ENCODE data around the gene RPS6KB2.
"Not testable (repeated sequence)": the region's sequence is repeated elsewhere in the genome, so short reads cannot be mapped to it uniquely, and the experiment has no call there.

The RPS6KB2 gene

DNA sequence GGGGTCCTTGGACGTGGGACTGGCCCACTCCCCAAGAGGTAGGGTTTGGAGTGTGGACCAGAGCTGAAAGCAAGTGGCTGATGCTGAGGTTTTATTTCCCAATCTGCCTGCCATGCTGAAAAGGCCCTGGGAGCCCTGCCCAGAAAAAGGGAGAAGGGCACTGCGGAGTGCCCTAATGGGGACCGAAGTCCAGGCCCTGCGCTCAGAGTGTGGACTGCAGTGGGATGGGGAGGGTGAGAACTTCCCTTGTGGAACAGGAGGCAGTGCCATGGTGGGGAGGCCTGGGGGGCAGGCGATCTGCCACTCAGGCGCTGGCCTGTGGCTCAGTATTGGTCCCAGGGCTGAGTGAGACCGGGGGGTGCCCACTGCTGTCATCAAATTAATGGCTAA, 19.9 kb downstream of the RPS6KB2 start:
- no peak for DNase-seq

DNA sequence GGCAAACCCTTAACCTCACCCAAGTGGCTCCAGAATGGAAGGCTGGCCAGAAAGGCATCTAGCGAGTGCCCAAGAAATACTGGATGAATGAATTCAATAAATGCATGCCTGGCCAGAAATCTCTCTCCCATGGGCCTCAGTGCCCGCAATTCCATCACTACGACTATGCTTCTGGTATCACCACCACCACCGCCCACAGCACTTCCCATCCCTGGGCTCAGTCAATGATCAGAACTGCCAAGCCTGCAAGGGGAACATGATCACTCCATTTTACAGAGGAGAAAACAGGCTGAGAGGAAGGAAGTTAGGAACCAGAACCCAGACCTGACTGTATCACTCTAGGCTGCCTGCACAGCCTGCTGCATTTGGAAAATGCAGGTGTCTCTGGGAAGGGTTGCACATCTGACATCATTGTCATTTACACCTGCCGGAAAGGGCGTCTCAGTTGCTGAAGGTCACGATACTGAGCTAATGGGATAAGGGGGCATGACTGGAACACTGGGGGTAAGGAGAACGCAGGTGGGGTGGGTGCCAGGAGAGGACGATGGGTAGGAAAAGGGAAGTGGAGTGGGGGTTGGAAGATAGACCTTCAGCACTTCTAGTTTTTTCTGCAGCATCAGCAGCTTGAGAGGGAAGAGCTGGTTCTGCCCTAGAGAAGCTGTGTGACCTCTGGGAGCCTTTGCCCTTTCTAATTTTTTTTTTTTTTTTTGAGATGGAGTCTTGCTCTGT, 21.0 kb downstream of the RPS6KB2 start:
- DNase-seq: no peak

DNA sequence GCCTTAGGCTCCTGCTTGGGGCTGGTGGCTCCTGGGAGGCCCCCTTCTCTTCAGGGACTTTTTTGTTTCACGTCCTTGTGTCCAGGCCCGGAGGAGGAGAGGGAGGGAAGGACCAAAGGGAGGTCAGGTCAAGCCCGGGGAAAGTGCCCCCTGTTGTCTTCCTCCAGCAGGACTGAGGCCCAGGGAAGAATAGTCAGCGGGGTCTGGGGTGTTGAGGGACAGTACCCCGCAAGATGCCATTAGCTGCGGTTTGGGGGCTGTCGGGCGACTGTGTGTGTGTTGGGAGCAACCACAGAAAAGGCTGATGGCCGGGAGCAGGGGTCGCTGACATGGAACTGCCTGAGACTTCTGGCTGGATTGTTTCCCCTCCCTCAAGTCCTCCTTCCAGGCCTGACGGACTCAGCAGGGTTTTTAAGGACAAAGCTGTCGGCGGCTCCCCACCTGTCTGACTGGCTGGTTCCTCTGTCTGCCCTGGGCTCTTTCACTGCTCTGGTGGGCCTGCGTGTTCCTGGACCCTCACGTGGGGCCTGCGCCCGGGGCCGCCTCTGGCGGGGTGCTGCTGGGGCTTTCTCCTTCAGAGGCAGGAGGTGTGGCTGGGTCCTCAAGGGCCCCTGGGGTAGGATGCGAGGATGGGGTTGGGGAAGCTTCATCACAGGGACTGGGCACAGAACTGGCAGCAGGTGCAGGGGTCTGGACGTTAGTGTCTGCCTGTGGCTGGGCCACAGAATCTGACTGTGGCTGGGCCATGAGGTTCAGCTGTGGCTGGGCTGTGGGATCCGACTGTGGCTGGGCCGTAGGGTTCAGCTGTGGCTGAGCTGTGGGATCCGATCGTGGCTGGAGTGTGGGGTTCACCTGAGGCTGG, 22.7 kb downstream of the RPS6KB2 start:
- DNase-seq: no peak

DNA sequence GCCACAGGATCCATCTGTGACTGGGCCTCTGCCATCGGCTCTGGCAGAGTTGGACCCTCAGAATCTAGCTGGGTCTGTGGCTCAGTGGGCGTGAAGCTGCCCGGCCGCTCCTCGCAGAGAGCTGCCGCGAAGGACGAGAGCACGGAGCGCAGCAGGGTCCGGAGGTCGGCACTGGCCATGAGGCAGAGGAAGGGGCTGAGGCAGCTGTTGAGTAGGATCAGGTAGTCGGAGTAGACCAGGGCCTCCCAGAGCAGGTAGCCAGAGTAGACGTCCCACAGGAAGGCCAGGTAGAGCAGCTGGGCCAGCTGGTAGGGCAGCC, 23.3 kb downstream of the RPS6KB2 start:
- DNase-seq: no peak

DNA sequence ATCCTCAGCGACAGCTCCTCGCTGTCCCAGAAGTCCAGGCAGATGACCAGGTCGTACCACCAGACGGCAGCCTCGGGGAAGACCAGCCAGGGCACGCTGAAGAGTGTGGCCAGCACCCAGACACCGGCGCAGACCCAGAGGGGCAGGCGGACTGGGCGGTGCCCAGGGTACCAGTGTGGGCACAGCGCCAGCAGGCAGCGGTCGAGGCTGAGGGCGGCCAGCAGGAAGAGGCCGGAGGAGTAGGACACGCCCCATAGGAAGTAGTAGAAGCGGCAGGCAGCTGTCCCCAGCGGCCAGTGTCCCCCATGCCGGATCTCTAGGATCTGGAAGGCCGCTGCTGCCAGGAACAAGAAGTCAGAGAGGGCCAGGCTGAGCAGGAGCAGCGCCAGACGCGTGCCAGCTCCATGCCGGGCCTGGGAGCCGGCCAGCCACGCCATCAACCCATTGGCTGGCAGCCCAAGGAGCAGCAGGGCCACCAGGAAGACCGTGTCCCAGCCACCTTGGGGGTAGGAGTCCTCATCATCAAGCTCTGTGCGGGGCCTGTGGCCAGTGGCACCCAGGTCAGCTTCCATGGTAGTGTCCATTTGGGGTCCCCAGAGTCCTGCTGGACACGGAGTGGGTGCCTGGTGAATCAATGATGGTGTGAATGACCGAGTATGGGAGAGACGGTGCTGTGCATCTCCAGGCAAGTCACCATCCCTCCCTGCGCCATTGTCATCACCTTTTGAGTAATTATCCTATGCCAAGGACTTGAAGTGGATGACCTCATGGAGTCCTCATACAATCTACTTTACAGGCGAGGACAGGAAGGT, 24.1 kb downstream of the RPS6KB2 start, which contains the start of gene GPR152:
Gene GPR152, minus strand, starts transcription at position 589 of the 812 bp plus-strand sequence. Its CDS starts 5 bp downstream, at position 584.
- DNase-seq: no peak

DNA sequence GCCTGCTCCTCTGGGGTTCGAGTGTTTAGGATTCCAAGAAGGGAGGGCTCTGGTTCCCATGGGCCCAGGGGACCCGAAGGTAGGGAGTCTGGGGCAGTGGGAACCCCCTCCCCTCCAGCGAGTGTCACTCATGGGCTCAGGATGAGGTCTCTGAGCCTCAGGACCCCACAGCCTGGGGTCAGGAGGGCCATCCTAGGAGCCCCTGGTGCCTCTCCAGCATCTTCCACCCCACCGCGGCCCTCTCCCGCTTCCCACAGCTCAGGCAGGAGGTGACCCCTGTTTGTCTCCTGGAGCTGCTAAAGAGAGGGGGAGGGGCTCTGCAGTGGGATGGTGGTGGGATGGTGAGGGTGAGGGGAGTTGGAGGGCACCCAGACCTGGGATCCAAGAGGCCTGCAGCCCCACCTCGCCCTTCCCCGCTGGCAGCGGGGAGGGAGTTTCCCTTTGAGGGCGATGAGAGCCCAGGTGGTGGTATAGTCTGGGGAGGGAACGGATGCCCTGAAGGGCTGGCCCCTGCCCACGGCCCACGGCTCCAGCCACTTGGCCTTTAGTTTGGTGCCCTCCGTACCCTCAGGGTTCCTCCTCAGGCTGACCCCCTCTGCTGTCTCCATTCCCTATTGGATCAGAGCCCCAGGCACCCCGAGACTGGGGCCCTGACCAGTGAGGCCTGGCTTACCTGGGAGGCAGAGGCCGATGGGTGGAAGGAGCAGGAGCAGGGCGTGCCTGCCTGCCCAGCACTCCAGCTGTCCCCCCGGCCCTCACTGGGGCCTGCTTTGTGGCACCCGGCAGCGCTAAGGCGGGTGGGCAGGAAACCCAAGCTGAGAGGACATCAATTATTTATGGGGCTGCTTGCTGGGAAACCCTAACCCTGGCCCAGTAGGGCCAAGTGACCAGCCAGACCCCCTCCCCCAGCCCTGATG, 25.8 kb downstream of the RPS6KB2 start:
- no peak for DNase-seq

DNA sequence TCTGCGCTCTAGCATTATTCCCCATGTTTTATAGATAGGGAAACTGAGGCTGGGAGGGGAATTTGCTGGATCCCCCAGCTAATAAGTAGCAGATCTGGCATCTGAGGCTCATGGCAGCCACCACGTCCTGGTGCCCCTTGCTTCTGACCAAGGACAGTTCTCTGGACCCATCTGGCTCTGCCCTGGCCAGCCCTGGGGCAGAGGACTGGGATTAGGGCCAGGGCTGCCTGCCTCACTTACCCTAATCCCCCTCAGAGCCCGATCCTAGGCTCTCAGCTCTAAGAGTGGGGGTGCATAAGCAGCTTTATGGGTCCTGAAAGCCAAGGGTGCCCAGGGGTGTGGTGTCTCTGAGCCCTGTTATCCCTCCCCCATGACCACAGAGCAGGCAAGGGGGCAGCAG, 26.8 kb downstream of the RPS6KB2 start, which contains the start of gene CABP4:
Gene CABP4, plus strand, starts transcription at position 301 of the 400 bp plus-strand sequence. Its CDS starts 70 bp downstream, at position 371.
- DNase-seq: no peak

DNA sequence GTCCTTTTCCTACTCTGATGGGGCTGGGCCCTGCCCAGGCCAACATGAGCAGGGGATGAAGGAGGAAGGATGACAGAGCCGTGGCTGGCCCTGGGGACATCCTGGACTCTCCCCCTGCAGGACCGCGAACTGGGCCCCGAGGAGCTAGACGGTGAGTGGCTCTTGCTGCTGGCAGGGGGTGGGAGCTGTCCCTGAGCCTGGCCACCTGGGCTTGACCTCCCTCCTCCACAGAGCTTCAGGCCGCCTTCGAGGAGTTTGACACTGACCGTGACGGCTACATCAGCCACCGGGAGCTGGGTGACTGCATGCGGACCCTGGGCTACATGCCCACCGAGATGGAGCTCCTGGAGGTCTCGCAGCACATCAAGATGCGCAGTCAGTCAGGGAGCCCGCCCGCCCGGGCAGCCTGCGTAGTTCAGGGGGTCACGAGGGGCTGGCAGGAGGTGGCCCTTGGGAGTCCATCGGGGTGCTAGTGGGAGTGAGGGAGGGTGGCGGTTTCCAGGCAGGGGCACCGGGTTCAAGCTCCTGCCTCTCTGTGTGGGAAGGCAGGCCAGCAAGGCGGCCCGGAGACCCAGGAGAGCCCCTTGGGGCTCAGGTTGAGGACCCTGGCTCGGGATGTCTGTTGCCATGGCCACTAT, 27.9 kb downstream of the RPS6KB2 start:
- DNase-seq: no peak

DNA sequence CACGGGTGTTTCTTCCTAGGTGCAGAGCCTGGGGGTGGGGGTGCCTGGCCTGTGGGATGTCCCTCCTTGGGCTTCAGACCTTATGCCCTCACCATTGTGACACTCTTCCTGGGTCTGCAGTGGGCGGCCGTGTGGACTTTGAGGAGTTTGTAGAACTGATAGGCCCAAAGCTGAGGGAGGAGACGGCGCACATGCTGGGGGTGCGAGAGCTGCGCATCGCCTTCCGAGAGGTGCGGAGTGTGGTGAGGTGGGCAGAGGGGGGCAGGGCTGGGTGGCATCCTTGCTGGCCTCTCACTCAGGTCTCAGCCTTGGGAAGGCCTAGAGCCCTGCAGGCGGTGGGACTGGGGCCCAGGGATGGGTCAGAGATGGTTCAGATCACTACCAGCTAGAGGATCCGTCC, 29.2 kb downstream of the RPS6KB2 start:
- DNase-seq: no peak

DNA sequence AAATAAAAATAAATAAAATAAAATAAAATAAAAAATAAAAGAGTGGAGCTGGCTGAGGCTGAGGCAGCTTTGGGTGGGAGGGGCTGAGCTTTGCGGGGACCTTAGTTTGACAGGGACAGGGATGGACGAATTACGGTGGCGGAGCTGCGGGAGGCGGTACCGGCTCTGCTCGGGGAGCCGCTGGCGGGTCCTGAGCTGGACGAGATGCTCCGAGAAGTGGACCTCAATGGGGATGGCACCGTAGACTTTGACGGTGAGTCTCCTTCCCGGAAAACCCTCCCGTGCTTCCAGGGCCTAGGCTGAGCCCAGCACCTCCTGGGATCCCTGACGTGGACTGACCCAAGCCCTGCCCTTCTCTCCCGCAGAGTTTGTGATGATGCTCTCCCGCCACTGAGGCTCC, 30.0 kb downstream of the RPS6KB2 start:
- no peak for DNase-seq

DNA sequence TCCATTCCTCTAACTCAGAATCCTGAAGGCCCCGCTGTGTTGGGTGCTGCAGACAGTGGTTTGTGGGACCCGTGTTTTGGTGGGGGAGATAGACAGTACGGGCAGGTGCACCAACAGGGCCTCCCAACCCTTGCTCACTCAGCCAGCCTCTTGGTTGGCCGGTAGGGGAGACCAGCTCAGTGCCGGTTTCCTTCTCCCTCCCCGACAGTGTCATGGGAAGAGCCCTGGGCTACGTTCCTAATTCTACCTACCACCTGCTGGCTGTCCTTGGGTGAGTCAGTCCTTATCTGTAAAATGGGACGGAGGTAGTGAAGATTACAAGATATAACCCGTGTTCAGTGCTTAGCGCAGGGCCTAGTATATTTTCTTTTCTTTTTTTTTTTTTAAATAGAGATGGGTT, 34.9 kb downstream of the RPS6KB2 start:
- DNase-seq: no peak

DNA sequence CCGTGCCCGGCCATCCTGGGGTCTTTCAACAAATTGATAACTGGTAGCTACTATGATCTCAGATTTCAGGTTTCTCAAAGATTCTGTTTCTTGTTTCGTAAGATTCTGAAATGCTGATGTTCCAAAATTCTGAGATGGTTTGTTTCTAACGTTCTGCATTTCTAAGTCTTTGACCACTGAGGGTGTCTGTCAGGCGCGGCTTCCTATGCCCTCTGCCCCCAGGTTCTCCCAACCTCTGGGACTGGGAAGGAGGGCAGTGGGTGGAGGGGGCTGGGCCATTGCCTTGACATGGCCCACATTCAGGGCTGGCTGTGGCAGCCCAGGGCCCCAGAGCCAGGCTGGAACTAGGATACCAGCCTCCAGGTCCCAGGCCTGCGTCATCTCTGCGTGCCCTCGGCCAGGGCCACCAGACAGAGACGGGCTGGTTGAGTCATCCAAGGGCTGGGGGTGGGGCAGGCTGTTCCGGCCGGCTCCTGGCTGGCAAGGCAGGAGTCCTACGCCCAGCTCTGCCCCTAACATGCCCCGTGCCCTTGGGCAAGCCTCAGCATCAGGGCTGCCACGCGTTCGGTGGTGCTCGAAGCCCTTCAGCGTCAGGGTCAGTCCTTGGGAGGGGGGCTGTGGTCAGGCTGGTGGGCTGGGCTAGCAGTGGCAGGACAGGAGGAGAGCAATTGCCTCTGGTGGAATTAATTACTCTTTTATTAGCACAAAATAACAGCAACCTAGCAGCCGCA, 35.6 kb downstream of the RPS6KB2 start:
- no peak for DNase-seq

DNA sequence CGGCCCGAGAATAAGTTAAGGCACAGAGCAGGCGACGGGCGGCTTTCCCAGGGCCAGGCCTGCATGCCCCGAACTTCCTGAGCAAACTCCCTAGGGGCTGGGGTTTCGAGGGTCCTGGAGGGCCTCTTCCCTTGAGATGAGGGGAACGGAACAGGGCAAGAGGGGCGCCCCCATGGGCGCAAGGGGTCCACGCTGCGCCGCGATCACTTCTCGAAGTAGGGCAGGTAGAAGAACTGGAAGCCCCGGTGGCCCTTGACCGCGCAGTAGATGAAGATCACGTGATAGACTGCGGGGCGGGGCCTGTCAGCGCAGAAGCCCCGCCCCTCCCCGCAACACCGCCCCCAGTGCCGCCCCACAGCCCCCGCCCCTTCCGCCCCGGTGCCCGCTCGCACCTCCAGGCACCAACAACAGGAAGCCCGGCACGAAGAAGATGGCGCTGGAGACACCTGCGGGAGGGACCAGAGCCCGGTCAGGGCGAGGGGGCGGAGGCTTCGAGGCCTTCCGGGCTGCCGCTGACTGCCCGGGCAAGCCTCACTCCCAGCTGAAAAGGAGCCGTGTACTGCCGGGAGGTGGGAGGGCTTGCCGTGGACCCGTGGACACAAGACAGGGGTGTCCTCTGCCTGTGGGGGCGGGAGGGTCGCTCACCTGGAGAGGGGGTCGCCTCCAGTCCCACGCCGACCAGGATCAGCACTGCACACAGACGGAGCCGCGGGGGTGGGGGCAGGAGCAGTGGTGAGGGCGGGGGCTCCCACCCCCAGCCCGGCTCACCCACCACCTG, 36.3 kb downstream of the RPS6KB2 start:
- DNase-seq: peak; percentile 80 to 94

DNA sequence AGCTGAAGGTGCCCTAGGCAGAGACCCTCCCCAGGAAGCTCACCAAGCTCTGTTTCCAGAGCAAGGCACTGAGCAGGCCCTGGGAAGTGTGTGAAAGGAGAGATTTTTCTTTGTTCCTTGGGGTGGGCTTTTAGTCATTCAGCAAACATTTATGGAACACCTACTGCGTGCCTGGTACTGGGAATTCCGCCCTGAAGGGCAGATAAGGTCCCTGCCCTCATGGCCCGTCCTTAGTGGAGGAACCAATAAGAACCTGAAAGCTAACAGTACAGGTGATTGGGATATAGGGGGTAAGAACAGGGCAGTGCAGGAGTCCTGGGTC, 36.9 kb downstream of the RPS6KB2 start:
- no peak for DNase-seq

DNA sequence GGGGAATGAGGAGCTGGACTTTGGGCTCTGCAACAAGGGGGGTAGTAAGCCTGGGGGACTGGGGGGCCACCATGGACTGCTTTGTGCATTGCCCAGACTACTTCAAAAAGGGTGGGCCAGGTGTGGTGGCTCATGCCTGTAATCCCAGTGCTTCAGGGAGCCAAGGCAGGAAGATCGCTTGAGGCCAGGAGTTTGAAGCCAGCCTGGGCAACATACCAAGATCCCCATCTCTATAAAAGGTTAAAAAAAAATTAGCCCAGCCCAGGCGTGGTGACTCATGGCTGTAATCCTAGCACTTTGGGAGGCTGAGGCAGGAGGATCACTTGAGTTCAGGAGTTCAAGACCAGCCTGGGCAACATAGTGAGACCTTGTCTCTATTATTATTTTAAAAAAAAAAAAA, 37.2 kb downstream of the RPS6KB2 start:
- not testable (repeated sequence) for DNase-seq

DNA sequence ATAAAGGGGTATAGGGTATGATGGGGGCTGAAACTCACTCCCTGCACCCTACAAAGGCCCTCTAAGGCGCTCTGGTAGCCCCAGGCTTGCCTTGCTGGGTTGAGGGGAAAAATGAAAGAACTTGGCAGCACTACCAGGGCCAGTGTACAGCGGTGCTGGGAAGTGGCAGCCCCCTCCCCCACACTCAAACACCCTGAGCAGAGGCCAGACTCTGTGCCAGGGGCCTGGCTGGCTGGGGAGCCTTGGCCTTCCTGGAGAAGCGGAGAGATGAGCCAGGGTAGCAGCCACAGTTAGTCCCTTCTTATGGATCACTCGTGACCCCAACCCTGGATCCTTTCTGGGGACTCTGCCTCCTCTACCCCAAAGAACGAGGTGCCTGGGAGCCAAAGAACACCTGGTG, 38.1 kb downstream of the RPS6KB2 start:
- no peak for DNase-seq

DNA sequence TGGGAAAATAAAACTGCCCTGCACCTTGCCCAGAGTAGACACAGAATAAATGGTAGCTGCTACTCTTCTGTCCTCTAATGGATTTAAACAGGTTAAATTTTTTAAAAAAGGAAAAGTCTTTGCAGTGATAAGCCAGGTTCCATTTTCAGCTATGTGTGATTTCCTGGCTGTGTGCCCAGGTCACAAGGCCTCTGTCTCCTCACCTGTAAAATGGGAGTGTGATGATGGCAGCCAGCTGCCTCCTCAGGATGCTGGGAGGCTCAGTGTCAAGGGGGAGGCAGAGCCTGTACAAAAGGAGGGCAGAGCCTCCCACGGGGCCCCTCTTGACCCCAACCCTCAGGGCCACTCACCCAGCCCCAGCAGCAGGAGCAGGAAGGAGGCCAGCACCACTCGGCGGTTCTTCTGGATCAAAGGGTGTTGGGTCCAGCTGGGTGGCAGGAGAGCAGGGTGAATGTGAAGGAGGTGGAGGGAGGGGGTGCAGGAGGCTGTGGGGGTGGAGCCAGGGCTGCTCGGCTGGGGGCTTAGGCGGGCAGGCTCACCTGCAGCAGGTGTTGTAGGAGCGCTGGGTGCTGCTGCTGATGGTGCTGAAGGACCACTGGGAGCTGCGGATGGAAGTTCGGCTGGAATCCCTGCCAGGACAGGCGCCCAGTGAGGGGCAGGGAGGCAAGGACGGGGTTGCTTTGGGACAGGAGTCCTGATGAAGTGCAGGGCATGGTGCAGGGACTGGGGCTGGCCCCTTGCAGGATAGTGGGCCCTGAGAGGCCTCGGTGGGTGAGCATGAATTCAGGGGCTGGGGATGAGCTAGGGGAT, 38.9 kb downstream of the RPS6KB2 start:
- no peak for DNase-seq

DNA sequence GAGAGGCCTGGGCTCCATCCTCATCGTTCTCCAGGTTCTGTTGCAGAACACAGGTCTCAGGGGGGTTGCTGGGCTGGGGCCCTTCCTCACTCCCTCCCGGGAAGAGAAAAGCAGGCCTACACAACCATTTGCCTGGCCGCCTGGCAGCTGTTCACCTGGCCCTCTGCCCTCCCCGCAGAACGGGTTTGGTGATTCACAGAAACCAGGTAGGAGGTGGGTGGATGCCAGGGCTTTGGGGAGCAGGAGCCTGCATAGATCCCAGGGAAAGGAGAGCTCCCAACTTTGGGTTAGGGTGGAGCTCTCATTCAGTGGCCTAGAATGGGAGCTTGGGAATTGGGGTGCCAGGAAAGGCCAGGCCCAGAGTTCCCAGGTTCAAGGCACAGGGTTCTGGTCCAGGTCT, 39.8 kb downstream of the RPS6KB2 start:
- DNase-seq: peak in 1 of 2 experiments; percentile 57

DNA sequence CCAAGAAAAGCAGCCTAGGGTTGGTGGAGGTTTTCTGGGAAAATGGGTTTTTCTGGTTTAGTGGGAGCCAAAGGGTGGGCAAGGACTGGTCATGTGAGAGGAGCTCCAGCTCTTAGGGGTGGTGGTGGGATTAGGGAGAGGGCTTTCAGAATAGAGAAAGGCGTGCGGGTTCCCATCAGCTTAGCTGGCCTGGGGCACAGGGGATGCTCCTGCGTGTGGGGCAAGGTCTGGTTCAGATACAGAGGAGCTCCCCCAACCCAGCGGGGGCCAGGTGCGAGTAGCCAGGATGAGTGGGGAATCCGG, 40.1 kb downstream of the RPS6KB2 start:
- peak in 1 of 2 experiments; percentile 62 for DNase-seq

Measured in NCI-H526 (cell line).